ENCODE data around the gene SETD7.

SETD7 gene

GRCh38 chr4:139509727-139510410 lies 46.1 kb downstream of the SETD7 start:
- DNase-seq (ENCODE audit: low read depth) = no peak

GRCh38 chr4:139508581-139509237 lies 47.3 kb downstream of the SETD7 start:
- no peak for DNase-seq (ENCODE audit: low read depth)

- no peak for DNase-seq (ENCODE audit: low read depth)
Measured at GRCh38 chr4:139506774-139507173, 49.2 kb downstream of the SETD7 start.

GRCh38 chr4:139503622-139504166 lies 52.3 kb downstream of the SETD7 start:
- no peak for DNase-seq (ENCODE audit: low read depth)

- no peak for DNase-seq (ENCODE audit: low read depth)
Measured at GRCh38 chr4:139501927-139502899, 53.8 kb downstream of the SETD7 start.

GRCh38 chr4:139501527-139501926 lies 54.5 kb downstream of the SETD7 start:
- DNase-seq (ENCODE audit: low read depth) = no peak

- DNase-seq (ENCODE audit: low read depth) = no peak
Measured at GRCh38 chr4:139501117-139501516, 54.9 kb downstream of the SETD7 start.

GRCh38 chr4:139499186-139499585 lies 56.8 kb downstream of the SETD7 start:
- no peak for DNase-seq (ENCODE audit: low read depth)

GRCh38 chr4:139493176-139493575 lies 62.8 kb downstream of the SETD7 start:
- no peak for DNase-seq (ENCODE audit: low read depth)

- no peak for DNase-seq (ENCODE audit: low read depth)
Measured at GRCh38 chr4:139492429-139492828, 63.6 kb downstream of the SETD7 start.

GRCh38 chr4:139489638-139490037 lies 66.4 kb downstream of the SETD7 start:
- no peak for DNase-seq (ENCODE audit: low read depth)

GRCh38 chr4:139488442-139488841 lies 67.6 kb downstream of the SETD7 start:
- DNase-seq (ENCODE audit: low read depth) = no peak

- DNase-seq (ENCODE audit: low read depth) = no peak
Measured at GRCh38 chr4:139484783-139485311, 71.2 kb downstream of the SETD7 start.

- DNase-seq (ENCODE audit: low read depth) = no peak
Measured at GRCh38 chr4:139483000-139483399, 73.0 kb downstream of the SETD7 start.

- DNase-seq (ENCODE audit: low read depth) = no peak
Measured at GRCh38 chr4:139481465-139481864, 74.6 kb downstream of the SETD7 start.

- DNase-seq (ENCODE audit: low read depth) = no peak
Measured at GRCh38 chr4:139476363-139476762, 79.7 kb downstream of the SETD7 start.

- no peak for DNase-seq (ENCODE audit: low read depth)
Measured at GRCh38 chr4:139472852-139473251, 83.2 kb downstream of the SETD7 start.

GRCh38 chr4:139470997-139471665 lies 84.9 kb downstream of the SETD7 start:
- DNase-seq (ENCODE audit: low read depth) = no peak

- no peak for DNase-seq (ENCODE audit: low read depth)
Measured at GRCh38 chr4:139470295-139470694, 85.7 kb downstream of the SETD7 start.

GRCh38 chr4:139469869-139470268 lies 86.2 kb downstream of the SETD7 start:
- DNase-seq (ENCODE audit: low read depth) = no peak

GRCh38 chr4:139469216-139469615 lies 86.8 kb downstream of the SETD7 start:
- no peak for DNase-seq (ENCODE audit: low read depth)
